ENCODE results near the gene NSUN4. TPM values are rescaled to one million over a fixed set of nuclear protein-coding genes. Genes with fewer than 3 reads are reported as not detected.

NSUN4 gene
- total and polyA plus RNA-seq, 2 of the 13 experiments (the other 11 are each of a cell fraction or from before 2014, with no cell fraction given) = 21.5 to 23.5 TPM

GRCh38 chr1:46340404-46341221, at the start of gene NSUN4 (continued):
- TF ChIP-seq ZSCAN21 (CRISPR knock-in tag; IDR thresholded peaks at IDR 0.05; ENCODE audit: borderline replicate concordance) = no peak
- TF ChIP-seq SNAPC5 (CRISPR knock-in tag; IDR thresholded peaks at IDR 0.05; ENCODE audit: borderline replicate concordance) = no peak
- no peak for TF ChIP-seq SMARCE1 (IDR thresholded peaks at IDR 0.05; ENCODE audit: borderline replicate concordance)
- TF ChIP-seq PRPF4 (IDR thresholded peaks at IDR 0.05; ENCODE audit: low read depth, low read length, poor library complexity, severe bottlenecking) = no peak
- TF ChIP-seq ZNF7 (CRISPR knock-in tag; IDR thresholded peaks at IDR 0.05) = no peak
- peak; percentile 56; the same call in 1 of the 2 replicates for TF ChIP-seq ZNF205 (CRISPR knock-in tag; IDR thresholded peaks at IDR 0.05)
- peak; percentile 88; the same call in 1 of the 2 replicates for TF ChIP-seq SMAD3 (CRISPR knock-in tag; IDR thresholded peaks at IDR 0.05)
- TF ChIP-seq ZBTB26 (CRISPR knock-in tag; IDR thresholded peaks at IDR 0.05; ENCODE audit: borderline replicate concordance) = 0 out of 2 replicates have a peak, but pooled peaks have one; percentile 60
- peak; percentile 70; the same call in 1 of the 2 replicates for TF ChIP-seq NFKBIZ (CRISPR knock-in tag; IDR thresholded peaks at IDR 0.05)
- no peak for TF ChIP-seq ZUFSP (CRISPR knock-in tag; IDR thresholded peaks at IDR 0.05; ENCODE audit: borderline replicate concordance)
- no peak for TF ChIP-seq PREB (CRISPR knock-in tag; IDR thresholded peaks at IDR 0.05)
- 0 out of 2 replicates have a peak, but pooled peaks have one; percentile 74 for TF ChIP-seq ZNF343 (CRISPR knock-in tag; IDR thresholded peaks at IDR 0.05)
- no peak for TF ChIP-seq NFATC3 (CRISPR knock-in tag; IDR thresholded peaks at IDR 0.05)
- peak; percentile 84; the same call in 1 of the 2 replicates for TF ChIP-seq REPIN1 (CRISPR knock-in tag; IDR thresholded peaks at IDR 0.05; ENCODE audit: borderline replicate concordance, low read depth)
- no peak for TF ChIP-seq TBP (CRISPR knock-in tag; IDR thresholded peaks at IDR 0.05)
- peak; percentile 93 for TF ChIP-seq KAT7 (CRISPR knock-in tag; IDR thresholded peaks at IDR 0.05; ENCODE audit: borderline replicate concordance)
- no peak for TF ChIP-seq ZNF577 (CRISPR knock-in tag; IDR thresholded peaks at IDR 0.05; ENCODE audit: borderline replicate concordance, low read depth)
- peak; percentile 82; the same call in 1 of the 2 replicates for TF ChIP-seq ZFP90 (CRISPR knock-in tag; IDR thresholded peaks at IDR 0.05; ENCODE audit: borderline replicate concordance)
- no peak for TF ChIP-seq ZNF672 (CRISPR knock-in tag; IDR thresholded peaks at IDR 0.05)
- TF ChIP-seq FOXP1 (IDR thresholded peaks at IDR 0.05) = no peak
- TF ChIP-seq FOXP1 (CRISPR knock-in tag; IDR thresholded peaks at IDR 0.05) = no peak
- TF ChIP-seq YEATS4 (CRISPR knock-in tag; IDR thresholded peaks at IDR 0.05; ENCODE audit: borderline replicate concordance) = peak; percentile 95
- TF ChIP-seq TARDBP (CRISPR knock-in tag; IDR thresholded peaks at IDR 0.05) = peak; percentile 79
- TF ChIP-seq HNRNPK (IDR thresholded peaks at IDR 0.05; ENCODE audit: low read depth, low read length, poor library complexity, severe bottlenecking) = no peak
- TF ChIP-seq YY1 (IDR thresholded peaks at IDR 0.05; ENCODE audit: insufficient read depth, insufficient replicate concordance, low read depth, low read length) = peak; percentile 94
- TF ChIP-seq ZFP82 (CRISPR knock-in tag; IDR thresholded peaks at IDR 0.05; ENCODE audit: borderline replicate concordance) = 0 out of 2 replicates have a peak, but pooled peaks have one; percentile 51
- peak; percentile 69; the same call in 1 of the 2 replicates for TF ChIP-seq ZNF557 (CRISPR knock-in tag; IDR thresholded peaks at IDR 0.05)

Measured in HepG2 (cell line).